Measurements from ENCODE around the gene TMTC1.

- TF ChIP-seq EP300 (IDR thresholded peaks at IDR 0.05; ENCODE audit: borderline replicate concordance in 1 of 2, low read depth in 2 of 2, low read length in 2 of 2) (no peak), HDAC2 (IDR thresholded peaks at IDR 0.05; ENCODE audit: borderline replicate concordance in 1 of 2, low read depth in 2 of 2, low read length in 2 of 2) (no peak), USF2 (IDR thresholded peaks at IDR 0.05; ENCODE audit: low read length) (no peak), CTCF (IDR thresholded peaks at IDR 0.05; ENCODE audit: control extremely low read depth in 1 of 3, insufficient read depth in 1 of 3, low read depth in 1 of 3, low read length in 3 of 3) (no peak), CBX5 (IDR thresholded peaks at IDR 0.05; ENCODE audit: low read depth, low read length) (no peak), GABPA (IDR thresholded peaks at IDR 0.05; ENCODE audit: borderline replicate concordance, insufficient read depth, low read length) (no peak)
These were observed 118.6 kb downstream of the TMTC1 start for GRCh38 chr12:29665107-29665506.
